Posterior cingulate gyrus (tissue), 11 donors: ENCODE data around the gene PGM5.
"Not testable (repeated sequence)": the region's sequence is repeated elsewhere in the genome, so short reads cannot be mapped to it uniquely, and the experiment has no call there.

Source experiments
- DNase-seq, 10 donors: peaks; one replicate each; pipeline versions ENCODE4 v3.0.0 to v3.0.0-alpha.2; 2020 to 2021; ENCODE audit warnings: mixed read lengths in 3 of 10
- intact Hi-C: fragments of 100-400 bp; cut with DNase I; formaldehyde crosslinking; loops from one replicate; pipeline ENCODE4 v1.15.1; 2023

Gene PGM5

DNA sequence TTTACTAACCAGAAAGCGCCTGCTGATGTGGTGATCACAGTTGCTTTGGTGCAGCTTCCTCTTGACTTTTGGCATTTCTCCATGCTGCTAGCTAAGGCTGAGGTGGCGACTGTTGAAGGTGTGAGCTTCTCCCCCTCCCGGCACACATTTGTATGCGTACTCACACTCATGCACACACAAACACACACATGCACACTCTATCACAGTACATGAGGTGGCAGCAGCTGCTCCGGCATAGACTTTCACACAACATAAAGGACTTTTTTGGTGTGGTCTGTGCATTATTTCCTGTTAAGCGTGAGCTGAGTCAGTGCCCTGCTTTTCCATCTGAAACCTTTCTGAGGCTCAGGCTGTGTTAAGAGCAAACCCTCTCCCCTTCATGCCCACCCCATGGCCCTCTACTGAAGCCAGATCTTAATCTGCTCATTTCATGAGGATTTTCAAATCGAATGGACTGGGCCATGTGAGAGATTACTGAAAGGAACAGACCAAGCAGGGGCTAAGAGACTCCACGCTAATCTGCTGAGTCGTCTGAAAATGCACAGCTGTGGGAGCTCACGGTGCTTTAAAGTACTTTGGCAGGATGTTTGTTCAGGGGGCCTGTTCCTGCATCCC lies 10.6 kb downstream of the PGM5 start:
- peak in 1 of 10 donors; percentile 29 for DNase-seq
- intact Hi-C loops, result not testable (repeated sequence)

DNA sequence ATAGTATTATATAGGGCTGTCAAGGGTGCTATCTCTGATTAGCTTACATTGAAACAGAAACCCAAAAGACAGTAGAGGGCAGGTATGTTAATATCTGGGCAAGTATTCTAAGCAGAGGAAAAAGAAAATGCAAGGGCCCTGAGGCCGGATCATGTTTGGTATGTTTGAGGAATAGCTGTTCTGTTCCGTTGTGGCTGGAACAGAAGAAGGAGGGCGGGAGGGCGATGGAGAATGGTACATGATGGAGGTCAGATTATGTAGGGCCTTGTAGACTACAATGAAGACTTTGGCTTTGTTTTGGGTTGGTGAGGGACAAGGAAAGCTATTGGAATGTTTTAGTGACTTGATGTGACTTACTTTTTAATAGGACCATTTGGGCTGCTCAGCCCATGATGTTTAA lies 19.4 kb downstream of the PGM5 start:
- intact Hi-C loops, result not testable (repeated sequence)
- DNase-seq, result peak in 2 of 10 donors; percentile 51 to 65

DNA sequence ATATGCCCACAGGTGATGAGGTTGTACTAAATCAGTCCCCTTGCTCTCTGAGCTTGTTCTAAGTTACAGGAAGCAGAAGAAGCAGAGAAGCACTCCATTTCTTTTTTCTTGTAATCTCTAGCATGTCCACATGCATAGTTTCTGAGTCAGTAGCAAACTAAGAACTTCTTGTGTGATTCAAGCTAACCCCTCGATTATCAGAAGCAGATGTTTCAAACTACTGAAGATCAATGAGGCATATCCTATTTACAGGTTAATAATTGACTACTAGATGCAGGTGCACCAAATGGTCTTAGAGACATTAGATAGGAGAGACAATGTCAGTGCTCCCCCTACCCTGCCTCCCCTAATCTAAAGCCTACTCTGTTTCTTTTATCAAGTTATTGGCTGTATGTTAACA lies 21.3 kb downstream of the PGM5 start:
- intact Hi-C loops, result not testable (repeated sequence)

DNA sequence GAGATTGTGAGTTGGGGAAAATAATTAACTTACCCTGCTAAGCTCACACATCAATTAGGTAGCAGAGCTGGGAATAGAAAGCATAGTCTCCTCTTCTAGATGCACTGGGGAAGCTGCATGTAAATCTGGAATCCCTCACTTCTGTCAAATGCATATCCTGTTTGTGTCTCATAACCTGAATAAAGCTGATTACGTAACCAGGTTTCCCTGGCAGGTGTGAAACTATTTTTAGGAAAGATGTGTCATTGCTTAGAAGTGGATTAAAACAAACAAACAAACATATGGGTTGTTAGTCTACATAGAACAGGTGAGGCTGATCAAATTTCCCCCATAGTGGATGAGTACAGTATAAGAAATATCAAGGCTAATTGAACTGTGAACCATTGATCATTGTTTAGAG lies 27.5 kb downstream of the PGM5 start:
- intact Hi-C loops, DNase-seq: not testable (repeated sequence)

More for the DNA sequence above, 21.3 kb downstream of the PGM5 start:
- DNase-seq, result not testable (repeated sequence)

DNA sequence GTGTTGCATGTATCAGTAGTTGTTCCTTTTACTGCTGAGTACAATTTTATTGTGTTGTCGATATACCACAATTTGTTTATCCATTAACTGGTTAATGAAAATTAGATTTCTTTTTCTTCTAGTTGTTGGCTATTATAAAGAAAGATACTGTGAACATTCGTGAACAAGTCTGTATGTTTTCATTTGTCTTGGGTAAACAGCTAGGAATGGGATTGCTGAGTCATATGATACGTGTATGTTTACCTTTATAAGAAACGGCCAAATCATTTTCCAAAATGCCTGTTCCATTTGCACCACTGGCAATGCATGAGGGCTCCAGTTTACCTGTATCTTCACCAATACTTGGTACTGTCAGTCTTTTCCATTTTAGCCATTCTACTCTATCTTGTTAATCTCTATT lies 33.1 kb downstream of the PGM5 start:
- DNase-seq, intact Hi-C loops: not testable (repeated sequence)

DNA sequence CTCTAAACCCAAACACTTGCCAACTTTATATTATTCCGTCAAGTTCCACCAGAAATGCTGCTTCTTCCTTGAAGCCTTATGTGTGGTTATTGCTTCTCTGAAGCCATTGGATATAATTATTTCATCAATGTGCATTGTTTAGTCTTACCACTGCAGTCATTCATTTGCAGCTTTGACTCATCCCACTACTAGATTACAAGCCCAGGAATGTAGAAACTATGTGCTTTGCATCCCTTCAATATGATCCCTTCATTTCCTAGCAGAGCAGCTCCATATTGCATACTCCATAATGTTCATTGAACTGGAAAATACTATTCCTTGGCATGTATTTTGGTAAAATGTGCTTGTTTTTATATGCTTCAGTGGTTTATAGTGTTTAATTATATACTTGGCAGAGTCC lies 34.3 kb downstream of the PGM5 start:
- DNase-seq, intact Hi-C loops: not testable (repeated sequence)

DNA sequence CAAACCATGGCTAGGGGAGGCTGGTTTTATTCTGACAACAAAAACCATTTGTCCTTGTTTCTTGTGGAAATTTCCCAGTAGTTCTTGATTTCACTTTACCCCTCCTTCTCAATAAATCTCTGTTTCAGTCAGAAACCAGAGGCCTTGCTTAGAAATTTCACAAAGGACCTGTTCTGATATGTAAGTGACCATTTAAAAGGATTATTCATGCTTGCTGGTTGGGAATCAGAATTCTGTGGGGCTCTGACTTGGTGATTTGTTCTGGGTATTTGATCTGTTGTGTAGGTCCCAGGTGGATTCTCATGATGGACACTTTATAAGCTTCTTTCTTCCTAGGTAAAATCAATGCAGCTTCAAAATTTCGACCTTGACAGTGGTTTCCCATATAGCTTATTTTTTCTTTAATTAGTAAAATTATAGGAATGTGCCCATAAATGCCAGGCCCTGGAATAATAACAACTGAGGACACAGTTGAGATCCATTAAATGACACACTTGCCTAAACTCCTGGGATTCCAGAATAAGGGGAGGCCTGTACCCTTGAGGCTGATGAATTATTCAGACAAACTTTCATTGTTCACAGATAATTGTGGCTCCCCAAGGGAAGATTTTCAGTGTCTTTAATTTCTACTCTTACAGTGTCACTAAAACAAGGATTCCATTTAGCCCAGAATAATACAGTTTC lies 40.1 kb downstream of the PGM5 start:
- intact Hi-C loops, DNase-seq: not testable (repeated sequence)

DNA sequence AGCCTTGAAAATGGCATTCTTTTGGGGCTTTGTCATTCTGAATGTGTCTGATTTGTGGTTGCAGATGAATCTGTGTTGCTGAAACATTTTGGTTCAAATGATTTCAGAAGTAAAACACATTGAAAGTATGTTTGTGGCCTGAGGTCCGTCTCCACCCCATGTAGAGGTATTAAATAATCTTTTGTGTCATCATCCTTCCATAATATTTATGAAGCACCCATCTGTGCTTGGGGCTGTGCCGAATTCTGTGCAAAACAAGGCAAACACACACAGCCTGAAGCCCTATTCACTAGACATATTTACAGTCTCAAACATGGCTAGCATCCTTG lies 40.6 kb downstream of the PGM5 start:
- intact Hi-C loops, DNase-seq: not testable (repeated sequence)

DNA sequence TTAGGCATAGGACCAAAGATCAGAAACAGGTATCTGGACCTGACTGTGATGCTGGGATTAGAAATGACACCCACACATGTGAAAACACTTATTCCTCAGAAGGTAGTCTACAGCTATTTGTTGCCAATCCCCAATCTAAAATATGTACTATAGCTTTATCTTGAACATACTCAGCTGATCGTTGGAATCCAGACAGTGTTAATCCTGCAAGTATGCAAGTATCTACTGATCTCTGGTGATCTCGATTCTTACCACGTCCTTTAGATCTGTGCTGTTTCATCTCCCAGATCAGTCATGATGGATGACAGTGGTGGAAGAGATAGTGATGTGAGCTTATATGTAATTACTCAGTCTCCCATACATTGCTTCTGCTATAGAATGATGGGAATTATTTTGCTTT lies 41.4 kb downstream of the PGM5 start:
- DNase-seq, intact Hi-C loops: not testable (repeated sequence)

DNA sequence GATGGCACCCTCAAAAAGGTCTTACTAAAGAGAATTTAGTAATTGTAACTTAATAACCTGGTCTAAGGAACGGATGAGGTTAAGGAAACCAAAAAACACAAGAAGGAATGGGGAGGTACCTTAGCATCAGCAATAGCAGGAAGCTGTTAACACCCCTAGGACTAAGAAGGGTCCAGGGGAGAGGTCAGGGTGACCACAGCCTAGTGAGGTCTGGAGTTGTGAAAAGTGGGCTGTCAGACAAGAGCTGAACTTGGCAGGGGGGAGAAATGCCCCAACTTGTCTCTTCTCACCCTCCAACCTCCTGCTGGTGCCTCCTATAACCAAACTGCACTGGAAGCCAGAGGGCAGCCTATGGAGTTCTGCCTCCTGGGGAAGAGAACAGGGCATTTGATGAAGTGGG lies 41.9 kb downstream of the PGM5 start:
- intact Hi-C loops, DNase-seq: not testable (repeated sequence)

DNA sequence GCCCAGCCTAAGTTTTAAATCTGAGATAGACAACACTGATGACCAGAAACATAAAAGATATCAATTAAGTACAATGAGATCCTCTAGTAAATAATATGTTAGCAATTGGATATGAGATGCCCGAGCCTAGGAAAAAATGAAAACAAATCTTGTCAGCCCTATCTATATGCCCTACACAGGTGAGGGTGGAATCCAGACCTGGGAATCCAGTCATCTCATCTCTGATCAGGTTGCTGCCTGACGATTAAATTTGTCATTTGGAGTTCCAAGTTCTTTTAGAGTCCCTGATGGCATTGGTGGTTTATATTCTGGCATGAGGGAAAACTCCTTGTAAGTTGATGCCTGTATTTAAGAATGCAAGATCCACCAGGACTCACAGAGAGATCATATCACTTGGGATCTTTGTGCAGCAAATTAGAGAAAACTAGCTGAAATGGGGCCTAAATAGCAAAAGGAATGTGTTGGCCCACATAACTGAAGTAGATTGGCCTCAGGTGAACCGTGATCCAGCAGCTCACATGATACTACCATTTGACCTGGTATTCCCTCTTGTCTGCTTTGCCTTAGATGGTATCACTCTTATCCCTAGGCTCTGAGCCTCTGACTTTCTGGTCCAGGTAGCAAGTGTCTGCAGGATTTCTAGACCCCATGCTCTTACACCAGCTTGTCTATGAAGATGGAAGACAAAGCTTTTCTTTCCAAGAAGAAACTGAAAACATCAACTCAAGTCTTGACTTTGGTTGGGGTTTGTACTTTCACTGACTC lies 48.2 kb downstream of the PGM5 start:
- intact Hi-C loops, DNase-seq: not testable (repeated sequence)

DNA sequence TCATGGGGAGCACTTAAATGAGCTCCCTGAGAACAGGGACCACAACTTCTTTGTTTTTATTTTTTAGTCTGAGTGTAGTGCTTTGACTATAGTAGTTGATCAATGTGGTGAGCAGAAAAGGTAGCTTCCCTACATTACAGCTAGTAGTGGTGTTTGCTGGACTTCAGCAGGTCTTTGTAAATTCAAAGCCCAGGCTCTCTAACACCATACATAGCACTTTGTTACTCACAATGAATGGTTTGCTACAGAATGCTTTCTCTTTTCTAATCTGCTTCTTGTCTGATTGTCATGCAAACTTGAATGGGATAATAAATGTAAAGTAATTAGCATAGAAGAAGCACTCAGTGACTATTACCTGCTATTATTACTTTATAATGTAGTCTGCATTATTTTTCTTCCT lies 55.5 kb downstream of the PGM5 start:
- DNase-seq, intact Hi-C loops: not testable (repeated sequence)

DNA sequence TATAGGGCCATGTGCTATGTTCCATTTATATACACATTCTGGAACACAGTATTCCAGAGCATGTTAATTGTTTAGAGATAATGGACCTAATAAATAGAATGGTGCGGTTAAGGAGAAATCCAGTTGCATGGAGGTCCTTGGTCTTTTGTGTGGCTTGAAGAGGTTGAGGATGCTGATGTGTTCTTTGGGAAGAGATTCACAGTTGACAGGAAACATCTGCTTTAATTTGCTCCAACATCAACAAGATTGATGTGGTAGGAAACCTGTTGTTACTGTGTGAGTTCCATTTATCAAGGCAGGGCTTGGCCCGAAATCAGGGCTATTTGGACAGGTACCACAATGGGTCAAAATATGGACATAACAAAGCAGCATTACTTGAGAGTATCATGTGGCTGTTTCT lies 56.3 kb downstream of the PGM5 start:
- intact Hi-C loops, DNase-seq: not testable (repeated sequence)

DNA sequence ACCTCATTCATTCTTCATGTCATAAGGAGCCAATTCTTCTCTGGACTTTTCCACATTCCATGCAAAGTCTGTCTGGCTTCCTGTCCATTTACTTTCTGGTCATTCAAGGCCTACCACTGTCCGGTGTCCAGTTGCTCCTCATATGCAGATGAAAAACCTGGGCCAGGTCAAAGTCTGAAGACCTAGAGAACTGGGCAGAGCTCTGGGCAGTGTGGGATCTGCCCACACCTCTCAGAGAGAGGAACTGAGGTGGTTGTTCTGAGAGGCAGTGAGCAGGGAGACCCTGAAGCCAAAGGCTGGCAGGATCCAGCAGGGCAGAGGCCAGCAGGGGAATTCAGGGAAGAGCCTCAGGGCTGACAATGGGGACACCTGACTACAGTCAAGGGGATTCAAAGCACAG lies 58.7 kb downstream of the PGM5 start:
- DNase-seq, intact Hi-C loops: not testable (repeated sequence)

DNA sequence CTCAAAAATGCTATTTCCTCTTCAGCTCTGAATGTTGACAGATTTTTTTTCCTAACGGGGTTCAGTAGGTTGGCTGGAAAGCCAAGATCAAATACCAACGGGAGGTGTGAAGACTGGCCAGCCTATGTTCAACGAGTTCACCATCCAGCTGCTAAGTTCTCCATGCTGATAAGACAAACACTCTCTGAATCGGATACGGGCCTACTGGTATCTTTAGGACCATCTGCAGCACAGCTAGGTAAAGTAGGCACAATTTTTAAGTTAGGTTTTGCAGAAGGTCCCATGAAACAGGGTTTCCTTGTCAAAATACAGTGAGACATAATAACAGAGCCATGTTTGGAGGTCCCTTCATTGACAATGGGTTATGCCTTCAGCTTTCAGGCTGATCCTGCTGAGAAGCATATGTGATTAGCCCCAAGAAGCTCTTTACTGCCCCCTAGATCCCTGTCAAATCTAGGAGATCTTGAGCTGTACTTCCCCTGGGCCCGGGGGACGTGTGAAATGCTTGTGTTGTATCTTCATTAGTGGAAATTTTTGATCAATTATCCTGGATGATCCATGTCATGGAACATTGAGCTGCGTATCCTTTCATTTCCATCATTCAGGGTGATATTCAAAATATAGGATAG lies 60.6 kb downstream of the PGM5 start:
- DNase-seq, result peak in 1 of 10 donors; percentile 33
- intact Hi-C loops, result no loop called here

DNA sequence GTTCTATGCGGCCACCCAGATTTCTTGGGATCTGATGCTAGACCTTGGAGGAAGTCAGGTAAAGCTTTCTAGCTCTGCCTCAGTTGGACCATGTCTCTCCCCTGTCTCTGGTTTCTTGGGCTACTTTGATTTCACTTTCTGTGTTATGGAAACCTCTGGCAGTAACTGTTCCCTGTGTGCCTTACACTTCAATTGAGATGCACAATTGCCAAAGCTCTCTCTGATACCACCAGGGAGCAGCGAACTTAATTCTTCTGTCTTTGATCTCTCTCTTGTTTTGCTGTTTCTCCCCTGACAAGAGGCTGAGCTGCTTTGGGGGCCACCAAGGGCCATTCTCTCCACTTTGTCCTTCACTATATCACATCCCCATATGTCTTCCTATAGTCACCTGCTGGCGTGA lies 61.4 kb downstream of the PGM5 start:
- DNase-seq, result no peak
- intact Hi-C loops, result no loop called here

DNA sequence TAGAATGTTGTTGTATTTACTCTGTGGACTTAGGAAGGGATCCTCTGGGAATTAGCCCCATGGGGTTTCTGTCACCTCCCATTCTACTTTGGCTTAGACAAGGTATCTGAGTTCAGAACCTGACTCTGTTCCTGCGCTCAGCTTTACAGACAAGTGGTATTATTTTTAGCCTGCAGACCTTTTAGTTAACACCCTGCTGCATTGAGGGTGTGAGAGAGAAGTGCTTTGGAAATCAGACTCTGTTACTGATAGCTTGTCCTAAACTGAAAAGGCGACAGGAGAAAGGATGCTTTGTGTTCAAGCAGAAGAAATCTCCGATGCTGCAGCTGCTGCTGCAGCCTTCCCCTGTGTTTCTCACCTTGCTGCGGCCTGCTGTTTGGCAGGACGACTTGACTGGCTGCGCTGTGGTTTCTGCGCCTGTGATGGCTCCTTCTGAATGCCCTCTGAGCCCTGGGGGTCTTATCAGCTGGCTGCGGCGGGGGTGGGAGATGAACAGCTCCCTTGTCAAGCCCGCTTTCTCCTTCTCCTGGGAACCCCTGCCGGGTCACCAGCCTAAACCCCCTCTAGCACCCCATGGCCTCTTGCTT lies 61.9 kb downstream of the PGM5 start:
- intact Hi-C loops, result no loop called here
- peak in 1 of 10 donors; percentile 38 for DNase-seq

DNA sequence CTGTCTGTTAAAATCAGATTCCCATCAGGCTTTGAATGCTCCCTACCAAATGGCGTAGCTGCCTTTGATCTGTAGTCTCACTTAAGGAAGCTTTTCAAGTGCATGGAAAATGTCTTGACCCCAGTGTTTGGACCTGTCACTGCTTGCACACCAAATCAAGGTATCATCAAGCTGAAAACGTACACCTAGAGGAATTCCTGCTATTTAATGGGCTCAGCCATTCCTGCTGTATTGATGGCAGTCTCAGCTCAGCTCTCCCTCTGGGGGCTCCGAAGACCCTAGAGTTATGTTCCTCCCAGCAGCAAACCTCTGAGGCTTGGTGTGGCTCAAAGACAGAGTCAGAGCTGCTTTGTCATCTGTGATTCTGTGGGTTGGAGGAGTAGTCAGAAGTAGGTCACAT lies 63.5 kb downstream of the PGM5 start:
- no peak for DNase-seq
- intact Hi-C loops, result no loop called here

DNA sequence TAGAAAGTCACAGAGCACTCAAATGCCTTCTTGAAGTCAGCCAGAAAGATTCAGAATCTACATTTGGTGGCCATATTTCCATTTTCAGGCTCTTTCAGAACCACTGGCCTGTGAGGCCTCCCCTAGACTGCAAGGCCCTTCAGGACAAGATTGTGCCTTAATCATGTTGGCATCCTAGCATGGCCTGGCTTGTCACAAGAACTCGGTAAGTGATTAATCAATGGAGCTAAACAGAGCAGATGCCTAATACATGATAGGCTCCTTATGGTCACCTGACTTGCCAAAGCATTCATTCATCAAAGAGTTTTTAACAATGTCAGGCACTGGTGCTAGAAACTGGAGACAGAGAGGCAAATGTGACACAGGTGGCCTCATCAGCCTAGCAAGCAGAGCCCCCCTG lies 70.3 kb downstream of the PGM5 start:
- DNase-seq, result no peak
- intact Hi-C loops, result no loop called here

DNA sequence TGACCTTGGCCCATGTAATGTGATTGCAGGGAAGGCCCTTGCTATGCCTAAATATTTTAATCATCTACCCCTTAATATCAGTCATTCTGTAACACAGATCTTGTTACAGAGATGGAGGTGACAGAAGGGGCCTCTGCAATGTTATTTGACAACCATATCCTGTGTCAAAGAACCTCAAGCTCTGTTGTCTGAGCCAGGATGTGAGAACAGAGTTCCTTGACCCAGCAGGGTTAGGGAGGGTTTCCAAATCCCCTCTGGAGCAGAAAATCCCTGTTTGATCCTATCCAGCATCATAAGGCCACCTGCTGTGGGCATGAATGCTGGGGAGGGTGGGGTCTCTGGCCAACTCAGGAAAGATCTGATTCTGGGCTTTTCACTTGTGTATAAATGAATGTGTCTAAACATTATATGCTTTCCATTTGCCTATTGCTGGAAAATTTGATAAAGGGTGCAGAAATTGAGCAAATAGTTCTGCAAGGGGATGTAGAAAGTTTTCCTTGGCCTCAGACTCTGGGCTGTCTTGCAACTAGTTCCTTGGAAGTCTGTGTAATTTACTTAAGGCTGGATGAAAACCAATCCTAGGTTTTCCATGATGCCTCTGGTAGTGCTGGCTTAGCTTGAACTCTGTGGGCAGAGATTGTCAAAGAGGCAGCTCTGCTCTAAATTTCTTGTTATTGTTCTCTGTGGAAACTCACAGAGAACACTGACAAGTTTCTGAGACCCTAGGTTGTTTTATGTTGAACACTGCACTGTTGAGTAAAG lies 71.0 kb downstream of the PGM5 start:
- DNase-seq, result no peak
- intact Hi-C loops, result no loop called here
